Kidney (tissue), 14 donors: ENCODE data around the gene TMEM156. TPM values are rescaled to one million over a fixed set of nuclear protein-coding genes. Genes with fewer than 3 reads are reported as not detected.

Experiments used
- DNase-seq, 5 donors: peaks; one replicate each; pipeline ENCODE4 v3.0.0-alpha.2; 2013 to 2020
- FAIRE-seq: peaks from 2 replicates; lab custom pipeline; 2012; peaks lifted over from hg19 to GRCh38; lab: Jason Lieb, UNC
- H3K27ac ChIP-seq, 2 donors: one replicate each; pipeline ENCODE4 v1.7.0; 2013; ENCODE audit warnings: low read depth in 2 of 2, low read length in 2 of 2, inconsistent platforms in 1 of 2
- H3K27me3 ChIP-seq: one replicate; pipeline ENCODE4 v1.7.1; 2013; ENCODE audit warnings: low read length, inconsistent platforms; ENCODE audit not compliant: control insufficient read depth, insufficient read depth
- H3K36me3 ChIP-seq, 3 donors: one replicate each; pipeline versions ENCODE4 v1.7.0 to v1.7.1; 2013; ENCODE audit warnings: low read length in 3 of 3, control low read depth in 1 of 3, inconsistent platforms in 1 of 3; ENCODE audit not compliant: insufficient read depth in 3 of 3, control insufficient read depth in 2 of 3
- H3K4me1 ChIP-seq, 3 donors: one replicate each; pipeline versions ENCODE4 v1.7.0 to v1.7.1; 2013; ENCODE audit warnings: low read length in 3 of 3, inconsistent platforms in 1 of 3, low read depth in 1 of 3; ENCODE audit not compliant: control insufficient read depth in 2 of 3, insufficient read depth in 2 of 3
- H3K4me3 ChIP-seq, 3 donors: one replicate each; pipeline versions ENCODE4 v1.7.0 to v1.8.1; 2013; ENCODE audit warnings: low read length in 3 of 3, control low read depth in 1 of 3, inconsistent platforms in 1 of 3
- H3K9ac ChIP-seq, 3 donors: one replicate each; pipeline versions ENCODE4 v1.7.0 to v1.7.1; 2013; ENCODE audit warnings: low read length in 3 of 3, control low read depth in 1 of 3, inconsistent platforms in 1 of 3
- H3K9me3 ChIP-seq, 3 donors: one replicate each; pipeline versions ENCODE4 v1.7.0 to v1.7.1; 2013; ENCODE audit warnings: low read length in 3 of 3, control low read depth in 1 of 3, inconsistent platforms in 1 of 3; ENCODE audit not compliant: control insufficient read depth in 2 of 3, insufficient read depth in 1 of 3
- CTCF ChIP-seq: IDR thresholded peaks from 3 replicates; pipeline ENCODE4 v1.5.1; 2012; ENCODE audit warnings: mild to moderate bottlenecking, moderate library complexity, borderline replicate concordance; ENCODE audit not compliant: insufficient read depth; ENCODE audit errors: extremely low read depth
- intact Hi-C: fragments of 100-400 bp; cut with DNase I; formaldehyde crosslinking; loops from one replicate; pipeline ENCODE4 v1.11.1; 2022
- polyA plus RNA-seq: library from polyadenylated mRNA; stranded (reverse); fragments of 350-450 nt; fragmentation: Illumina TruSeq; extraction: RNeasy Lipid Tissue Mini Kit (QIAGEN cat#74804); gene quantifications from one replicate; pipeline ENCODE4 v1.2.3, GENCODE V29; 2014; ENCODE audit warnings: low read depth, low replicate concordance; ENCODE audit not compliant: insufficient read depth
- total RNA-seq: library from RNA; stranded (reverse); fragmentation: NEBNext Ultra II Directional; extraction: Animal tissue kit (Norgen Biotek cat#: 25700); gene quantifications from one replicate; pipeline ENCODE4 v1.2.1, GENCODE V29; 2021
- donor health status: control.
- donor health status: control.
- donor health status: control.
- donor health status: control.
- donor health status: control.
- donor health status: DM: yes; HTN: yes; CAD: no.
- donor health status: Normal renal cell carcinoma (clear cell type).

TMEM156 gene
- total and polyA plus RNA-seq, 2 donors from 2014 or later, result 1.8 to 3.5 TPM

- H3K36me3 ChIP-seq, result no peaks in the 10 kb centered on the region
- no peaks in the 10 kb centered on the region for H3K9me3 ChIP-seq
- H3K9ac ChIP-seq, result no peak overlapping the region
- no peak for FAIRE-seq
- intact Hi-C loops, result no loop called here
- H3K27ac ChIP-seq, result no peak overlapping the region
- H3K27me3 ChIP-seq, result no peaks in the 10 kb centered on the region
- no peak for TF ChIP-seq CTCF
- no peak overlapping the region for H3K4me3 ChIP-seq
- DNase-seq, result no peak
- H3K4me1 ChIP-seq, result peaks cover 0 to 14% (median 9%) of the 10 kb centered on the region in 3 donors
These were observed 16.1 kb upstream of the TMEM156 start for GRCh38 chr4:39048311-39048710.

DNA sequence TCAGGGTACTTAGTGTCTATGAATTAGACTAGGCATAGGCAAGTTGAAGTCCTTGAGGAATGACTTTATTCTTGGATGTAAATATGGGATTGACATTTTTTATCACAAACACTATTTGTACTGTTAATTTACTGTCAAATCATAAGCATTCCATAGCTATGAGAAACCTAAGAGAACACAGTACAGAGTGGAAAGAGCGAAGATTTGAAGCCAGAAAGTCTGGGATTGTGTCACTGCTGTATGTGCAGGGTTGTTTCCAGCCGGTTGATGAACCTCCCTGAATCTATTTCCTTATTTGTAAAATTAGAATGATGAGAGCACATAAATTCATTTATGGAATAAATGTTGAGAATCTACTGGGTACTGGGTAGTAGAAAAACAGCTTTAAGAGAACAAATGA, 15.5 kb upstream of the TMEM156 start:
- no peaks in the 10 kb centered on the region for H3K36me3 ChIP-seq
- DNase-seq, result no peak
- no peak overlapping the region for H3K4me3 ChIP-seq
- no peak for FAIRE-seq
- no peak overlapping the region for H3K9ac ChIP-seq
- TF ChIP-seq CTCF, result no peak
- H3K27ac ChIP-seq, result no peak overlapping the region
- peaks cover 0 to 17% (median 9%) of the 10 kb centered on the region in 3 donors for H3K4me1 ChIP-seq
- H3K9me3 ChIP-seq, result no peaks in the 10 kb centered on the region
- intact Hi-C loops, result no loop called here
- no peaks in the 10 kb centered on the region for H3K27me3 ChIP-seq

- Histone ChIP-seq H3K9ac (peak overlapping the region in 2 of 3 donors; percentile 11 to 80), H3K27ac (peak overlapping the region in 1 of 2 donors; percentile 35), H3K36me3 (no peaks in the 10 kb centered on the region), H3K27me3 (no peaks in the 10 kb centered on the region), H3K4me1 (peaks cover 0 to 17% (median 12%) of the 10 kb centered on the region in 3 donors), H3K9me3 (no peaks in the 10 kb centered on the region), H3K4me3 (peak overlapping the region; percentile 68 to 84 (median 71))
- no peak for DNase-seq
- intact Hi-C loops, result no loop called here
- FAIRE-seq, result no peak
- TF ChIP-seq CTCF, result no peak
These were observed 14.0 kb upstream of the TMEM156 start for GRCh38 chr4:39046249-39046648.

- no peak for TF ChIP-seq CTCF
- H3K36me3 ChIP-seq, result no peaks in the 10 kb centered on the region
- no peak for FAIRE-seq
- DNase-seq, result peak in 1 of 5 donors; percentile 27
- peaks cover 0 to 17% (median 12%) of the 10 kb centered on the region in 3 donors for H3K4me1 ChIP-seq
- H3K9ac ChIP-seq, result peak overlapping the region in 2 of 3 donors; percentile 11 to 80
- H3K27me3 ChIP-seq, result no peaks in the 10 kb centered on the region
- peak overlapping the region; percentile 68 to 84 (median 71) for H3K4me3 ChIP-seq
- intact Hi-C loops, result no loop called here
- peak overlapping the region in 1 of 2 donors; percentile 35 for H3K27ac ChIP-seq
- H3K9me3 ChIP-seq, result no peaks in the 10 kb centered on the region
These were observed 13.6 kb upstream of the TMEM156 start for GRCh38 chr4:39045827-39046221.
